HepG2 (cell line): ENCODE data around the gene CAPRIN1. TPM values are rescaled to one million over a fixed set of nuclear protein-coding genes. Genes with fewer than 3 reads are reported as not detected.

Source experiments
- ATAC-seq: fragments of 200-7000 bp; cut with Tn5 transposase; 3 replicates; pipeline ENCODE4 v1.9.1; 2020; ENCODE audit warnings: mild to moderate bottlenecking, moderate library complexity
- BruUV-seq: library from RNA; stranded (reverse); fragments of 400-500 nt; replicated peaks from 2 replicates; lab custom pipeline; 2021; lab: Mats Ljungman, UMichigan
- CTCF ChIA-PET: fragments of 300-600 bp; formaldehyde crosslinking; extraction: SDS; loops from one replicate; lab custom pipeline; 2021; ENCODE audit warnings: low total read pairs, inconsistent platforms, low intra/inter-chr PET ratio; lab: Yijun Ruan, JAX
- POLR2A ChIA-PET: fragments of 350-600 bp; sonication (Branson Sonifier 250); formaldehyde crosslinking; loops from one replicate; lab custom pipeline; 2020; ENCODE audit warnings: antibody characterized with exemption, inconsistent platforms; lab: Yijun Ruan, JAX
- DNase-seq: peaks from one replicate; pipeline ENCODE4 v3.0.0-alpha.2; 2015; ENCODE audit warnings: low spot score
- FAIRE-seq: peaks from 3 replicates; lab custom pipeline; 2011; peaks lifted over from hg19 to GRCh38; lab: Jason Lieb, UNC
- H2AFZ ChIP-seq: one replicate; pipeline ENCODE4 v1.6.1; 2011; ENCODE audit warnings: low read length, inconsistent platforms
- H3K27ac ChIP-seq: fragments of 300-600 bp; 3 replicates; pipeline ENCODE4 v1.8.0; 2011; ENCODE audit warnings: mixed run types, mild to moderate bottlenecking, mixed read lengths, low read length, inconsistent platforms; ENCODE audit not compliant: insufficient read depth; ENCODE audit errors: extremely low read length
- H3K27me3 ChIP-seq, 2 experiments: fragments of 200-600 bp in 1 of 2; 2 replicates in 1 of 2; 3 replicates in 1 of 2; pipeline versions ENCODE4 v1.6.0 to v1.8.0; 2011; ENCODE audit warnings: low read length in 2 of 2, mild to moderate bottlenecking in 2 of 2, moderate library complexity in 2 of 2, inconsistent platforms in 1 of 2; ENCODE audit not compliant: insufficient read depth in 2 of 2, control insufficient read depth in 1 of 2
- H3K36me3 ChIP-seq, 2 experiments: fragments of 200-600 bp in 1 of 2; replicated peaks in 1 of 2; 2 replicates in 1 of 2; 3 replicates in 1 of 2; pipeline versions ENCODE4 v1.5.1 to v1.8.0; 2011; ENCODE audit warnings: low read length in 2 of 2, inconsistent platforms in 1 of 2; ENCODE audit not compliant: insufficient read depth in 2 of 2, control insufficient read depth in 1 of 2
- H3K4me1 ChIP-seq: 2 replicates; pipeline ENCODE4 v1.5.1; 2012; ENCODE audit warnings: low read length, inconsistent platforms; ENCODE audit not compliant: insufficient read depth
- H3K4me2 ChIP-seq: 2 replicates; pipeline ENCODE4 v1.6.0; 2011; ENCODE audit warnings: low read depth, low read length, inconsistent platforms
- H3K4me3 ChIP-seq, 3 experiments: fragments of 200-600 bp in 1 of 3; sonication (generic), shearing (Covaris generic) in 1 of 3; replicated peaks in 1 of 3; 2 replicates each; pipeline ENCODE4 v1.5.1; 2011 to 2016; ENCODE audit warnings: low read length in 3 of 3, inconsistent platforms in 2 of 3, low read depth in 2 of 3, mild to moderate bottlenecking in 2 of 3, control low read depth in 1 of 3, mixed read lengths in 1 of 3; ENCODE audit not compliant: insufficient read depth in 1 of 3
- H3K79me2 ChIP-seq: one replicate; pipeline ENCODE4 v1.6.1; 2011; ENCODE audit warnings: low read length, inconsistent platforms; ENCODE audit not compliant: insufficient read depth
- H3K9ac ChIP-seq: 2 replicates; pipeline ENCODE4 v1.6.0; 2011; ENCODE audit warnings: mild to moderate bottlenecking, low read depth, low read length, inconsistent platforms; ENCODE audit not compliant: insufficient read depth
- H3K9me3 ChIP-seq: 2 replicates; pipeline ENCODE4 v1.5.1; 2012; ENCODE audit warnings: mild to moderate bottlenecking, low read length
- H4K20me1 ChIP-seq: 2 replicates; pipeline ENCODE4 v1.6.0; 2011; ENCODE audit warnings: inconsistent platforms, mild to moderate bottlenecking, low read length, moderate library complexity; ENCODE audit not compliant: insufficient read depth
- AHR ChIP-seq: IDR thresholded peaks from 2 replicates; pipeline ENCODE4 v1.6.1; 2018; ENCODE audit warnings: missing genetic modification reagents, missing compliant biosample characterization
- DPF2 ChIP-seq: sonication (generic); formaldehyde crosslinking; IDR thresholded peaks from 2 replicates; pipeline ENCODE4 v1.4.0; 2020; ENCODE audit warnings: mild to moderate bottlenecking, low read depth, missing genetic modification reagents, borderline replicate concordance
- DR1 ChIP-seq: sonication (generic); formaldehyde crosslinking; IDR thresholded peaks from 2 replicates; pipeline ENCODE4 v1.8.0; 2021; ENCODE audit warnings: mild to moderate bottlenecking, missing genetic modification reagents, inconsistent platforms
- ELF3 ChIP-seq: IDR thresholded peaks from 2 replicates; pipeline ENCODE4 v1.6.1; 2016; ENCODE audit warnings: missing genetic modification reagents, missing compliant biosample characterization
- HDAC1 ChIP-seq: sonication (generic); formaldehyde crosslinking; IDR thresholded peaks from 2 replicates; pipeline ENCODE4 v1.5.1; 2020; ENCODE audit warnings: mild to moderate bottlenecking, missing genetic modification reagents
- IKZF4 ChIP-seq: sonication (generic); formaldehyde crosslinking; IDR thresholded peaks from 2 replicates; pipeline ENCODE4 v1.5.1; 2020; ENCODE audit warnings: borderline replicate concordance, mild to moderate bottlenecking, low read depth, missing genetic modification reagents; ENCODE audit errors: not compliant biosample characterization
- IRF2 ChIP-seq: IDR thresholded peaks from 2 replicates; pipeline ENCODE4 v1.6.1; 2018; ENCODE audit warnings: missing genetic modification reagents, missing compliant biosample characterization
- JUNB ChIP-seq: sonication (generic); formaldehyde crosslinking; IDR thresholded peaks from 2 replicates; pipeline ENCODE4 v1.8.0; 2022; ENCODE audit warnings: missing genetic modification reagents, mild to moderate bottlenecking, borderline replicate concordance
- PCBP2 ChIP-seq: fragments of 200-400 bp; formaldehyde crosslinking; optimal IDR thresholded peaks from 2 replicates; pipeline ENCODE3; 2018; ENCODE audit warnings: low read length, low read depth; ENCODE audit not compliant: poor library complexity, severe bottlenecking
- PHF5A ChIP-seq: IDR thresholded peaks from one replicate; pipeline ENCODE4 v1.6.1; 2018; ENCODE audit warnings: low read depth, missing genetic modification reagents; ENCODE audit not compliant: unreplicated experiment
- RFX3 ChIP-seq: IDR thresholded peaks from 2 replicates; pipeline ENCODE4 v1.6.1; 2016; ENCODE audit warnings: missing biosample characterization, missing genetic modification reagents
- ZFY ChIP-seq: sonication (generic); formaldehyde crosslinking; IDR thresholded peaks from 2 replicates; pipeline ENCODE4 v1.4.0; 2020; ENCODE audit warnings: missing genetic modification reagents
- ZNF331 ChIP-seq: sonication (generic); formaldehyde crosslinking; IDR thresholded peaks from 2 replicates; pipeline ENCODE4 v1.4.0; 2020; ENCODE audit warnings: missing genetic modification reagents
- WGBS: methylation state at CpG from one replicate; pipeline ENCODE4 v1.1.6; 2017; ENCODE audit warnings: low lambda C conversion rate; 5-methylcytosine and 5-hydroxymethylcytosine counted together
- in situ Hi-C: cut with HindIII; loops from 2 replicates; pipeline ENCODE4 v1.10.0; 2017; ENCODE audit warnings: low pct_unique_long_range_greater_than_20kb; ENCODE audit not compliant: extremely low pct_ligation_motif_present
- intact Hi-C: fragments of 100-400 bp; cut with micrococcal nuclease; formaldehyde crosslinking; loops from one replicate; pipeline ENCODE4 v1.10.0; 2022; ENCODE audit not compliant: unreplicated experiment
- polyA plus RNA-seq, 8 experiments: library from polyadenylated mRNA; depleted of rRNA in 3 of 8; stranded (reverse) in 7 of 8; unstranded in 1 of 8; fragments of >200 nt; fragmentation: Illumina TruSeq in 4 of 8; extraction: Trizol in 4 of 8; gene quantifications; 2 replicates each; pipeline versions ENCODE4 v1.2.1 to v1.2.3, GENCODE V29; 2011 to 2016; ENCODE audit warnings: low read depth in 4 of 8, missing spikeins in 1 of 8, mixed read lengths in 1 of 8; ENCODE audit not compliant: insufficient read depth in 1 of 8
- total RNA-seq, 5 experiments: library from RNA; depleted of rRNA; stranded (reverse); fragments of >200 nt; fragmentation: Illumina TruSeq; extraction: Trizol; gene quantifications; 2 replicates each; pipeline ENCODE4 v1.2.3, GENCODE V29; 2016; ENCODE audit warnings: low read depth in 1 of 5
- TF ChIP-seq, protein P1 (sequence below): sonication (generic); formaldehyde crosslinking; IDR thresholded peaks from 2 replicates; pipeline ENCODE4 v1.4.0; 2020; ENCODE audit warnings: missing genetic modification reagents, borderline replicate concordance
- TF ChIP-seq, protein P2 (sequence below): sonication (generic); formaldehyde crosslinking; IDR thresholded peaks from 2 replicates; pipeline ENCODE4 v1.9.0; 2022; ENCODE audit warnings: missing genetic modification reagents, mild to moderate bottlenecking, borderline replicate concordance

Gene CAPRIN1
- total and polyA plus RNA-seq, 2 of the 13 experiments (the other 11 are each of a cell fraction or from before 2014, with no cell fraction given), result 114 to 162 TPM

DNA sequence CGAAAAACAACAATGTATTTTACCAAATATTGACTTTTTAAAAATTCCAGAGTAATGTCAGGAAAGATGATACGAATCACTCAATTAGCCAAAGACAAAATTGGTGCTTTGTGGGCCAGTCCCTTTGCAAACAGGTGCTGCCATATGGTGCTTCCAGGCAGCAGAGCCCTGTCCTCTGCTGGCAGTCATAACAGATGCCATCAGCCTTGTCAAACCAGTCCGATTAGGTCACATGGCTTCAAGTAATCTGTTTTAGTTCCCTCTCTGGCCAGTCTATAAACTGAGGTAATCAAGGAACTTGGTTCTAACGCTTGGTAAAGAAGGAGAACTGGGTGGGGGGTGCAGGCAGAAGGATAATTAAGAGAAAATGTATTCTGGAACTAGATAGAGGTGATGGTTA is 49.1 kb upstream of the CAPRIN1 start:
- no peaks in the 10 kb centered on the region for H3K79me2 ChIP-seq
- ATAC-seq, result no peak
- H3K9ac ChIP-seq, result no peak overlapping the region
- no peaks in the 10 kb centered on the region for H3K9me3 ChIP-seq
- no peak for TF ChIP-seq PHF5A (CRISPR knock-in tag)
- TF ChIP-seq RFX3 (CRISPR knock-in tag), result no peak
- TF ChIP-seq DPF2 (CRISPR knock-in tag), result no peak
- no peak for TF ChIP-seq JUNB
- no peak for TF ChIP-seq DR1 (CRISPR knock-in tag)
- TF ChIP-seq, protein P1, sequence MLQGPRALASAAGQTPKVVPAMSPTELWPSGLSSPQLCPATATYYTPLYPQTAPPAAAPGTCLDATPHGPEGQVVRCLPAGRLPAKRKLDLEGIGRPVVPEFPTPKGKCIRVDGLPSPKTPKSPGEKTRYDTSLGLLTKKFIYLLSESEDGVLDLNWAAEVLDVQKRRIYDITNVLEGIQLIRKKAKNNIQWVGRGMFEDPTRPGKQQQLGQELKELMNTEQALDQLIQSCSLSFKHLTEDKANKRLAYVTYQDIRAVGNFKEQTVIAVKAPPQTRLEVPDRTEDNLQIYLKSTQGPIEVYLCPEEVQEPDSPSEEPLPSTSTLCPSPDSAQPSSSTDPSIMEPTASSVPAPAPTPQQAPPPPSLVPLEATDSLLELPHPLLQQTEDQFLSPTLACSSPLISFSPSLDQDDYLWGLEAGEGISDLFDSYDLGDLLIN (CRISPR knock-in tag), result no peak
- no peak for TF ChIP-seq AHR
- TF ChIP-seq ELF3, result no peak
- TF ChIP-seq PCBP2, result no peak
- no peak for TF ChIP-seq IKZF4 (CRISPR knock-in tag)
- no peak for TF ChIP-seq ZNF331 (CRISPR knock-in tag)
- TF ChIP-seq HDAC1 (CRISPR knock-in tag), result no peak
- no peak for TF ChIP-seq ZFY (CRISPR knock-in tag)
- no peak for TF ChIP-seq IRF2 (CRISPR knock-in tag)
- TF ChIP-seq, protein P2, sequence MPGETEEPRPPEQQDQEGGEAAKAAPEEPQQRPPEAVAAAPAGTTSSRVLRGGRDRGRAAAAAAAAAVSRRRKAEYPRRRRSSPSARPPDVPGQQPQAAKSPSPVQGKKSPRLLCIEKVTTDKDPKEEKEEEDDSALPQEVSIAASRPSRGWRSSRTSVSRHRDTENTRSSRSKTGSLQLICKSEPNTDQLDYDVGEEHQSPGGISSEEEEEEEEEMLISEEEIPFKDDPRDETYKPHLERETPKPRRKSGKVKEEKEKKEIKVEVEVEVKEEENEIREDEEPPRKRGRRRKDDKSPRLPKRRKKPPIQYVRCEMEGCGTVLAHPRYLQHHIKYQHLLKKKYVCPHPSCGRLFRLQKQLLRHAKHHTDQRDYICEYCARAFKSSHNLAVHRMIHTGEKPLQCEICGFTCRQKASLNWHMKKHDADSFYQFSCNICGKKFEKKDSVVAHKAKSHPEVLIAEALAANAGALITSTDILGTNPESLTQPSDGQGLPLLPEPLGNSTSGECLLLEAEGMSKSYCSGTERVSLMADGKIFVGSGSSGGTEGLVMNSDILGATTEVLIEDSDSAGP (CRISPR knock-in tag), result no peak
- TF ChIP-seq, all 625 proteins: peak for 0
- Histone ChIP-seq H3K27me3 (no peaks in the 10 kb centered on the region; a peak in 1 of 5 replicates), H3K4me1 (peaks cover 15% of the 10 kb centered on the region), H4K20me1 (no peaks in the 10 kb centered on the region), H3K4me3 (no peak overlapping the region), H2AFZ (no peak overlapping the region), H3K36me3 (no peaks in the 10 kb centered on the region), H3K27ac (no peak overlapping the region), H3K4me2 (no peak overlapping the region)
- ChIA-PET CTCF (no interaction called here), POLR2A (no interaction called here)
- intact Hi-C loops, result no loop called here
- in situ Hi-C loops, result no loop called here
- FAIRE-seq (no peak), DNase-seq (no peak)
- BruUV-seq, result no TSS peak
- WGBS, result 7% methylated on average over 4 of the region's 4 CpGs
